OCI-LY1 (cell line): ENCODE data around the gene ELFN2.

Experiments
- H2AFZ ChIP-seq: fragments of 200-600 bp; sonication (generic), shearing (Covaris generic); 2 replicates; pipeline ENCODE4 v1.6.0; 2014; ENCODE audit warnings: antibody characterized with exemption, mild to moderate bottlenecking, low read length
- H3F3A ChIP-seq: fragments of 200-600 bp; sonication (generic), shearing (Covaris generic); 2 replicates; pipeline ENCODE4 v1.6.0; 2014; ENCODE audit warnings: mild to moderate bottlenecking, antibody characterized with exemption, low read length, moderate library complexity; ENCODE audit not compliant: insufficient read depth
- H3K27ac ChIP-seq: fragments of 200-600 bp; sonication (generic); 2 replicates; pipeline ENCODE4 v1.5.1; 2014; ENCODE audit warnings: low read length, mixed run types, mild to moderate bottlenecking, low read depth; ENCODE audit not compliant: poor library complexity, severe bottlenecking
- H3K27me3 ChIP-seq: fragments of 200-600 bp; sonication (generic); 2 replicates; pipeline ENCODE4 v1.6.0; 2014; ENCODE audit warnings: antibody characterized with exemption, mild to moderate bottlenecking, low read length, moderate library complexity; ENCODE audit not compliant: insufficient read depth
- H3K36me3 ChIP-seq: fragments of 200-600 bp; sonication (generic); 2 replicates; pipeline ENCODE4 v1.6.1; 2014; ENCODE audit warnings: mild to moderate bottlenecking, antibody characterized with exemption, low read length, moderate library complexity, mixed read lengths; ENCODE audit not compliant: insufficient read depth
- H3K4me1 ChIP-seq: fragments of 200-600 bp; sonication (generic); 2 replicates; pipeline ENCODE4 v1.5.1; 2014; ENCODE audit warnings: mild to moderate bottlenecking, low read length, moderate library complexity; ENCODE audit not compliant: insufficient read depth, severe bottlenecking
- H3K4me2 ChIP-seq: fragments of 200-600 bp; sonication (generic), shearing (Covaris generic); 2 replicates; pipeline ENCODE4 v1.6.1; 2014; ENCODE audit warnings: low read length
- H3K4me3 ChIP-seq: fragments of 200-600 bp; sonication (generic); 2 replicates; pipeline ENCODE4 v1.5.1; 2014; ENCODE audit warnings: low read length, low read depth, mild to moderate bottlenecking, mixed read lengths; ENCODE audit not compliant: poor library complexity, severe bottlenecking
- H3K79me2 ChIP-seq: fragments of 200-600 bp; shearing (Covaris generic); 2 replicates; pipeline ENCODE4 v1.6.1; 2016; ENCODE audit warnings: mixed run types, low read length, mixed read lengths; ENCODE audit not compliant: insufficient read depth
- H3K9ac ChIP-seq: fragments of 200-600 bp; sonication (generic), shearing (Covaris generic); 2 replicates; pipeline ENCODE4 v1.6.1; 2014; ENCODE audit warnings: mild to moderate bottlenecking, low read length, mixed read lengths
- H3K9me2 ChIP-seq: fragments of 200-600 bp; sonication (generic), shearing (Covaris generic); 2 replicates; pipeline ENCODE4 v1.6.1; 2014; ENCODE audit warnings: low read depth, mild to moderate bottlenecking, low read length, mixed read lengths
- H3K9me3 ChIP-seq: fragments of 200-600 bp; shearing (Covaris generic); 2 replicates; pipeline ENCODE4 v1.6.1; 2014; ENCODE audit warnings: low read length, mixed read lengths
- H4K20me1 ChIP-seq: fragments of 200-600 bp; sonication (generic), shearing (Covaris generic); 2 replicates; pipeline ENCODE4 v1.6.0; 2016; ENCODE audit warnings: mild to moderate bottlenecking, low read length; ENCODE audit not compliant: insufficient read depth
- CTCF ChIP-seq: fragments of 200-600 bp; sonication (generic), shearing (Covaris generic); IDR thresholded peaks from 2 replicates; pipeline ENCODE4 v1.5.1; 2017; ENCODE audit warnings: mild to moderate bottlenecking, antibody characterized with exemption, low read length, moderate library complexity, mixed read lengths
- EZH2 ChIP-seq: fragments of 200-600 bp; sonication (generic), shearing (Covaris generic); IDR thresholded peaks from 2 replicates; pipeline ENCODE4 v1.8.0; 2017; ENCODE audit warnings: borderline replicate concordance, mixed run types, mild to moderate bottlenecking, antibody characterized with exemption, low read length, moderate library complexity, mixed read lengths

The ELFN2 gene

DNA sequence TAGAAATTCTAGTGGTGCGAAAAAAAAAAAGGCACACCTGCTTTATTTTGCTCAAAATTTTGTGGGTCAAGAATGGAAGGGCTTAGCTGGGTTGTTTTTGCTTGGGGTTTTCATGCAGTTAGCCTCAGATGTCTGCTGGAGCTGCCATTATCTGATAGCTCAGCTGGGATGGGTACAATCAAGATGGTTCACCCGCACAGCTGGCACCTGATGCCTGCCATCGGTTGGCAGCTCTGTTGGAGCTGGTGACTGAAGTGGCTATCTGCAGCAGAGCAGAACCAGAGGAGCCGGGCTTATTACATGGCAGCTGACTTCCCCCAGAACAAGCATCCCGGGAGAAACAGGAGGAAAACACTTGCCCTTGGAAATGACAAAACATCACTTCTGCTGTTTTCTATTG lies 12.1 kb upstream of the ELFN2 start:
- no peaks in the 10 kb centered on the region for H3K9me2 ChIP-seq
- H3K4me1 ChIP-seq, result no peaks in the 10 kb centered on the region
- H2AFZ ChIP-seq, result no peak overlapping the region
- no peak overlapping the region for H3K9ac ChIP-seq
- H4K20me1 ChIP-seq, result no peaks in the 10 kb centered on the region
- no peak overlapping the region for H3K4me3 ChIP-seq
- H3K27me3 ChIP-seq, result peaks cover 21% of the 10 kb centered on the region; the same call in 1 of the 2 replicates
- H3K79me2 ChIP-seq, result no peaks in the 10 kb centered on the region
- no peaks in the 10 kb centered on the region; the same call in 1 of the 2 replicates for H3K9me3 ChIP-seq
- H3K27ac ChIP-seq, result no peak overlapping the region
- no peak for TF ChIP-seq CTCF
- TF ChIP-seq EZH2, result no peak
- no peaks in the 10 kb centered on the region for H3F3A ChIP-seq
- H3K4me2 ChIP-seq, result no peak overlapping the region
- no peaks in the 10 kb centered on the region; the same call in 1 of the 2 replicates for H3K36me3 ChIP-seq

GRCh38 chr22:37435970-37436603 lies 8.8 kb upstream of the ELFN2 start:
- Histone ChIP-seq H3K4me3 (no peak overlapping the region), H3K27me3 (peaks cover 11% of the 10 kb centered on the region; the same call in 1 of the 2 replicates), H3K36me3 (no peaks in the 10 kb centered on the region; the same call in 1 of the 2 replicates), H3K9ac (no peak overlapping the region), H3K9me3 (no peaks in the 10 kb centered on the region; the same call in 1 of the 2 replicates), H3K9me2 (no peaks in the 10 kb centered on the region), H2AFZ (no peak overlapping the region), H3K4me1 (no peaks in the 10 kb centered on the region), H3K27ac (no peak overlapping the region), H4K20me1 (no peaks in the 10 kb centered on the region), H3K79me2 (no peaks in the 10 kb centered on the region), H3F3A (no peaks in the 10 kb centered on the region), H3K4me2 (no peak overlapping the region)
- TF ChIP-seq CTCF, result no peak
- no peak for TF ChIP-seq EZH2

DNA sequence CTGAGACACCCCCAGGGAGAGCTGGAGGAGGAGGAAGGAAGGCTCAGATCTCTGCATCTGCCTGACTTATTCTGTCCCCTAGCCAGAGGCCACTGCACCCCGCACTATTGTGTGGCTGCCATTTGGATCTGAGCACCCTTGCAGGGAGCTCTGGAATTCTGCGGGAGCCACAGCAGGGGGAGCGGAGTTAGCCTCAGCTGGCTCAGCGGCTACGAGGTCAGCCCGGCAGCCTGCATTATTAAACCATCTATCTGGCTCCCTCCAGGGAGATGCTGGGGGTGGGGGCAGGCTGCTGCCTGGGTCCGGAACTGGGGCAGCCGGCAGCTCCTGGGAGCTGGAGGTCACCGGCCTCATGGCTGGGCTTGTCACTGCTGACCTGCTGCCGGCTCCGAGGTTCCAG lies 6.5 kb upstream of the ELFN2 start:
- Histone ChIP-seq H3K27ac (no peak overlapping the region), H4K20me1 (no peaks in the 10 kb centered on the region), H3K36me3 (no peaks in the 10 kb centered on the region), H3F3A (no peaks in the 10 kb centered on the region), H3K9me2 (no peaks in the 10 kb centered on the region), H3K79me2 (no peaks in the 10 kb centered on the region), H3K4me1 (no peaks in the 10 kb centered on the region), H3K4me3 (no peak overlapping the region), H3K27me3 (no peaks in the 10 kb centered on the region; the same call in 1 of the 2 replicates), H3K9ac (no peak overlapping the region), H2AFZ (no peak overlapping the region), H3K4me2 (no peak overlapping the region), H3K9me3 (no peaks in the 10 kb centered on the region)
- TF ChIP-seq EZH2 (no peak), CTCF (no peak)
